Heart left ventricle (tissue), 13 donors: ENCODE results near the gene SLC22A2.

Source experiments
- POLR2A ChIP-seq, 2 donors: fragments of 450-650 bp; IDR thresholded peaks; one replicate each; pipeline ENCODE4 v1.6.1; 2017; ENCODE audit warnings: antibody characterized with exemption in 2 of 2, mild to moderate bottlenecking in 2 of 2, moderate library complexity in 2 of 2
- TF ChIP-seq, protein P1 (sequence below), 12 donors: fragments of 200-600 bp; sonication (generic) in 4 of 12; IDR thresholded peaks; one replicate each; pipeline versions ENCODE4 v1.5.0 to v1.8.0; 2018 to 2022; ENCODE audit warnings: antibody characterized with exemption in 12 of 12, mild to moderate bottlenecking in 5 of 12
- donor health status: ischemic (EF 13 %, LVEDD 7.1; RV severe dilation, severe dysfunction).
- donor health status: DM: no; HTN: yes; CAD: no.
- donor health status: DM: no; HTN: no; CAD: no.
- donor health status: ischemic (EF 25% LVEDD 6.9; RV normal size, moderate dysfunction).
- donor health status: ischemic (EF 25% LVEDD 5.7; RV mildly dilated, moderate dysfunction).
- donor health status: ischemic (EF 35%, LVEDD 5.7; RV mildly dilated, moderate dysfunction).
- donor health status: nonischemic (EF 11% LVEDD 7.7; RV severe dilation, severe dysfunction).
- donor health status: DM: yes; HTN: yes; CAD: no.
- donor health status: PGD.
- donor health status: ischemic (EF 29% LVEDD 5.4; RV normal size, mild dysfunction).
- donor health status: nonischemic (EF 23%, LVEDD 6.1; RV moderate dilation, normal function).

DNA sequence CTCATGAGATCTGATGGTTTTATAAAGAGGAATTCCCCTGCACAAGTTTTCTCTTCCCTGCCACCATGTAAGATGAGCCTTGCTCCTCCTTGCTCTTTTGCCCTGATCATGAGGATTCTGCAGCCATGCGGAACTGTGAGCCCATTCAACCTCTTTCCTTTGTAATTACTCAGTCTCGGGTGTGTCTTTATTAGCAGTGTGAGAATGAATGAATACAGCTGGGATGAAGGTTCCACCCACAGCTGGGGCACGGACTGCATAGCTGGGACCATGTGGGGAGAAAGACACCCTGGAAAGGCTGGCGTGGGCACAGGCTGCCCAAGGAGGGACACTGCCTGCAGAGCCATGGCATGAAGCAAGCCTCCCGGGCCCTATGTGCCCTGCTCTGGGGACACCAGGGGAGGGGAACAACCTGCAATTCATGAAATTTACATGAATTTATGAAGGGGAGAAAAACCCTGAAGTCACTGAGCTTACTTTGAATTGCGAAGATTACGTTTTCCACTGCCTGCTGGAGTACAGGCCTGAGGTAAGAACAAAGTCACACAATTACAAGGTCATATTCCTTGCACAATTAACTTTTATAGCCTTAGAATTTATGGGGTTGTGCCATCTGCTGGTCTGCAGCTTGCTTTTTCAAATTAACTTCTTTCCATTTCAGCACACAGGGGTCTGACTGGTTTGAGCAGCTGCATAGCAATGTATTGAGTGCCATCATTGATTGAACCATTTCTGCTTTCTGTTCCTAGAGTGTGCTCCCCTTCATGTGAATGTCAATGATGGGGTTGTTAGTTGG is 90.8 kb downstream of the SLC22A2 start:
- TF ChIP-seq, protein P1, sequence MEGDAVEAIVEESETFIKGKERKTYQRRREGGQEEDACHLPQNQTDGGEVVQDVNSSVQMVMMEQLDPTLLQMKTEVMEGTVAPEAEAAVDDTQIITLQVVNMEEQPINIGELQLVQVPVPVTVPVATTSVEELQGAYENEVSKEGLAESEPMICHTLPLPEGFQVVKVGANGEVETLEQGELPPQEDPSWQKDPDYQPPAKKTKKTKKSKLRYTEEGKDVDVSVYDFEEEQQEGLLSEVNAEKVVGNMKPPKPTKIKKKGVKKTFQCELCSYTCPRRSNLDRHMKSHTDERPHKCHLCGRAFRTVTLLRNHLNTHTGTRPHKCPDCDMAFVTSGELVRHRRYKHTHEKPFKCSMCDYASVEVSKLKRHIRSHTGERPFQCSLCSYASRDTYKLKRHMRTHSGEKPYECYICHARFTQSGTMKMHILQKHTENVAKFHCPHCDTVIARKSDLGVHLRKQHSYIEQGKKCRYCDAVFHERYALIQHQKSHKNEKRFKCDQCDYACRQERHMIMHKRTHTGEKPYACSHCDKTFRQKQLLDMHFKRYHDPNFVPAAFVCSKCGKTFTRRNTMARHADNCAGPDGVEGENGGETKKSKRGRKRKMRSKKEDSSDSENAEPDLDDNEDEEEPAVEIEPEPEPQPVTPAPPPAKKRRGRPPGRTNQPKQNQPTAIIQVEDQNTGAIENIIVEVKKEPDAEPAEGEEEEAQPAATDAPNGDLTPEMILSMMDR (IDR thresholded peaks at IDR 0.05) = no peak
- TF ChIP-seq POLR2A (IDR thresholded peaks at IDR 0.05) = no peak
